GM13976 (cell line): ENCODE measurements around the gene TRAF2.

Experiments
- DNase-seq: peaks from one replicate; pipeline ENCODE4 v3.0.0; 2012; ENCODE audit warnings: low spot score
- in situ Hi-C: fragments of 300-500 bp; cut with MboI; formaldehyde crosslinking; loops from one replicate; pipeline ENCODE4 v1.12.0; 2022; ENCODE audit warnings: low sequenced_read_pairs, mixed read lengths, inconsistent platforms; ENCODE audit not compliant: unreplicated experiment
- TF ChIP-seq, protein P1 (sequence below): IDR thresholded peaks from 2 replicates; pipeline ENCODE4 v1.5.1; 2012; ENCODE audit warnings: borderline replicate concordance, mild to moderate bottlenecking; ENCODE audit not compliant: insufficient read depth; ENCODE audit errors: extremely low read depth, missing control alignments, control extremely low read depth

The TRAF2 gene

DNA sequence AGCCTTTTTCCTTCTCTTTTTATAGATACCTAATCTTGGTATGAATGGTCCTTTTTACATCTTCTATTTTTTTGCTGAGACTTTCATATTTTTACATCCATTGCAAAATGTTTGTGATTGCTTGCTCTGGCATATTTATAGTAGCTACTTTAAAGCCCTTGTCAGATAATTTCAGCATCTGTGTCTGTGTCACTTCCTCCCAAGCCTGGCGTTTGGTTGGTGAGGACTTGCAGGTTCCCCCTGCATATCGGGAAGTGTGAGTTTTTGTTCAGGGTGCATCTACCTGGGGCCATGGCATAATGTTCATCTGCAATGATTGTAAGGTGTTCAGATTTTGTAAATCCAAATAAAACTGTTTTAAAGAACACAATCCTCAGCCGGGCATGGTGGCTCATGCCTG lies 49.3 kb downstream of the TRAF2 start:
- DNase-seq = no peak
- TF ChIP-seq, protein P1, sequence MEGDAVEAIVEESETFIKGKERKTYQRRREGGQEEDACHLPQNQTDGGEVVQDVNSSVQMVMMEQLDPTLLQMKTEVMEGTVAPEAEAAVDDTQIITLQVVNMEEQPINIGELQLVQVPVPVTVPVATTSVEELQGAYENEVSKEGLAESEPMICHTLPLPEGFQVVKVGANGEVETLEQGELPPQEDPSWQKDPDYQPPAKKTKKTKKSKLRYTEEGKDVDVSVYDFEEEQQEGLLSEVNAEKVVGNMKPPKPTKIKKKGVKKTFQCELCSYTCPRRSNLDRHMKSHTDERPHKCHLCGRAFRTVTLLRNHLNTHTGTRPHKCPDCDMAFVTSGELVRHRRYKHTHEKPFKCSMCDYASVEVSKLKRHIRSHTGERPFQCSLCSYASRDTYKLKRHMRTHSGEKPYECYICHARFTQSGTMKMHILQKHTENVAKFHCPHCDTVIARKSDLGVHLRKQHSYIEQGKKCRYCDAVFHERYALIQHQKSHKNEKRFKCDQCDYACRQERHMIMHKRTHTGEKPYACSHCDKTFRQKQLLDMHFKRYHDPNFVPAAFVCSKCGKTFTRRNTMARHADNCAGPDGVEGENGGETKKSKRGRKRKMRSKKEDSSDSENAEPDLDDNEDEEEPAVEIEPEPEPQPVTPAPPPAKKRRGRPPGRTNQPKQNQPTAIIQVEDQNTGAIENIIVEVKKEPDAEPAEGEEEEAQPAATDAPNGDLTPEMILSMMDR = no peak
- in situ Hi-C loops = no loop called here

GRCh38 chr9:136936645-136937170 lies 50.4 kb downstream of the TRAF2 start:
- DNase-seq = no peak
- TF ChIP-seq, protein P1 = no peak
- in situ Hi-C loops = no loop called here

GRCh38 chr9:136937186-136938001 lies 51.1 kb downstream of the TRAF2 start:
- TF ChIP-seq, protein P1 = no peak
- no peak for DNase-seq
- in situ Hi-C loops = no loop called here

GRCh38 chr9:136939431-136939995 lies 53.2 kb downstream of the TRAF2 start:
- TF ChIP-seq, protein P1 = no peak
- DNase-seq = no peak
- in situ Hi-C loops = no loop called here

DNA sequence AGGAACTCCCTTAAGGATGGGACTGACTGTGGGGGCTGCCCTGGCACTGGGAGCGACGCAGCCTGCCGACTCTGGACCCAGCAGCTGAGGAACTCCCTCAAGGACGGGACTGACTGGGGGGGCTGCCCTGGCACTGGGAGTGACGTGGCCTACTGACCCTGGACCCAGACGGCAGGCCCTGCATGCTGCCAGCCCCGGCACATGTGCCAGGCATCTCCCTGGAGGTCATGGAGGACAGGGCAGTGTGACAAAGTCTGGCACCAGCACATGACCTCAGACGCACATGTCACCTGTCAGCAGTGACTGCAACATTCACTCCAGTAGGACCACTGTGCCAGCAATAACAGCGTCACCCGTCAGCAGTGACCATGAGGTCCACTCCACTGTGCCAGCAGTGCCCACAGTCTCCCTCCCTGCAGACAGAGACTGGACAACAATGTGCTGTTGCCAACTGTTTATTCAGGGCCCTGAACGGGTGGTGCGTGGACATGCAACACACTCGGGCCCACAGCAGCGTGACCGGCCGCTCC lies 53.7 kb downstream of the TRAF2 start:
- in situ Hi-C loops = no loop called here
- TF ChIP-seq, protein P1 = no peak
- DNase-seq = no peak

DNA sequence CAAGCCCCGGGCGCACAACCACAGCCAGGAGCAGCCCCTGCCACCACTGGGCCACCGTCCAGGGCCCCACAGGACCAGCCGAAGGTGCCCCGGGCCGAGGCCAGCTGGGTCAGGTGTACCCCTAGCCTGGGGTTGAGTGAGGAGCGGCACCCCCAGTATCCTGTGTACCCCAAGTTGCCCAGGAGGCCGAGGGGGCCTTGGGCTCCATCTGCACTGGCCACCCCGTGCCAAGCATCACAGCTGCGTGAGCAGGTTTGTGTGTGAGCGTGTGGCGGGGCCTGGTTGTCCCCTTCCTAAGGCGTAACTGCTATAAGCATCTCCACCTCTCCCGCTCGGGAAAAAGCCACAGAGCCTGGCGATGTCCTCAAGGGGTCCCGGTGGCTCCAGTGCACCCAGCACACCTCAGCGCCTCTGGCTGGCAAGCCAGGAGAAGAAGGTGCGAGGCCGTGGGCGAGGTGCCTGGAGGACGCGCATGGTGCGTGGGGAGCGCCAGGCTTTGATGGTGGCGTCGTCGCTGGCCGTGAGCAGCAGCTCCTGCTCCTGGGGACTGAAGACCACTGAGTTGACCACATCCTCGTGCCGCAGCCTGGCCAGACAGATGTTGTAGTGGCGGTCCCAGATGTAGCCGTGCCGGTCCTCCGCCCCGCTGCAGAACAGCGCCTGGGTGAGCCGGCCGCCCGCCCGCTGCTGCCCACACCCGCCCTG lies 54.4 kb downstream of the TRAF2 start:
- DNase-seq = no peak
- in situ Hi-C loops = no loop called here
- TF ChIP-seq, protein P1 = no peak
